Keratinocyte (primary cell): ENCODE measurements around the gene UTY.

Source experiments
- CTCF ChIP-seq, 3 experiments: IDR thresholded peaks in 1 of 3; conservative IDR thresholded peaks in 1 of 3; optimal IDR thresholded peaks in 1 of 3; 2 replicates in 2 of 3; 3 replicates in 1 of 3; pipeline versions ENCODE3 to v1.5.1; 2011; ENCODE audit warnings: low read length in 3 of 3, mild to moderate bottlenecking in 3 of 3, moderate library complexity in 2 of 3, control low read depth in 1 of 3, inconsistent platforms in 1 of 3; ENCODE audit not compliant: insufficient read depth in 2 of 3; ENCODE audit errors: extremely low read depth in 1 of 3
- EZH2 ChIP-seq: IDR thresholded peaks from one replicate; pipeline ENCODE4 v1.6.1; 2012; ENCODE audit warnings: inconsistent platforms, mild to moderate bottlenecking, low read length, moderate library complexity

DNA sequence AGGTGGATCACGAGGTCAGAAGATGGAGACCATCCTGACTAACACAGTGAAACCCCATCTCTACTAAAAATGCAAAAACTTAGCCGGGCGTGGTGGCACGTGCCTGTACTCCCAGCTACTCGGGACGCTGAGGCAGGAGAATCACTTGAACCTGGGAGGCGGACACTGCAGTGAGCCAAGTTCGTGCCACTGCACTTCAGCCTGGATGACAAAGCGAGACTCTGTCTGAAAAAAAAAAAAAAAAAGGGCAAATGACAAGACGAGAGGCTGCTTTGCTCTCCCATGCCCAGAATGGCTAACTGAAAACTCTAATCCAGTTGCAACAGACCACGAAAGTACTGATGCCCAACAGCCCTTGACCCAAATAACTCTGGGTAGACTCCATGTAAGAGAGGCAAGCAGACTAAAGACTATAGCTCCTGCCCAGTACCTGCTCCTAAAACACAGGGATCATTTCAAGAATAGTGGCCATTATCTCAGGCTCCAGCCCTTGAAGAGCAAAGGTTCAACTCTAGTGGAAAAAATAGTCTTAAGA, 29.2 kb downstream of the UTY start:
- TF ChIP-seq CTCF (optimal IDR thresholded peaks at IDR 0.05 in 1 of 3, IDR thresholded peaks at IDR 0.05 in 1 of 3, conservative IDR thresholded peaks at IDR 0.05 in 1 of 3; ENCODE audit: extremely low read depth in 1 of 3, insufficient read depth in 2 of 3, low read length in 3 of 3), result no peak
- no peak for TF ChIP-seq EZH2
